PC-3 (cell line): Measurements from ENCODE around the gene AGFG2. TPM values are rescaled to one million over a fixed set of nuclear protein-coding genes. Genes with fewer than 3 reads are reported as not detected.
A peak's percentile ranks its signal among the peaks of the same experiment; 100 is the strongest.
"Not testable (repeated sequence)": the region's sequence is repeated elsewhere in the genome, so short reads cannot be mapped to it uniquely, and the experiment has no call there.

ENCODE experiments used
- ATAC-seq: fragments of 200-7000 bp; cut with Tn5 transposase; 2 replicates; pipeline ENCODE4 v1.9.1; 2020; ENCODE audit warnings: mild to moderate bottlenecking, moderate library complexity
- BruUV-seq: library from RNA; stranded (reverse); fragments of 400-500 nt; replicated peaks from 2 replicates; lab custom pipeline; 2021; lab: Mats Ljungman, UMichigan
- CTCF ChIA-PET: fragments of 300-600 bp; sonication (Branson Sonifier 250); formaldehyde crosslinking; loops from one replicate; lab custom pipeline; 2022; ENCODE audit warnings: antibody characterized with exemption; lab: Charles Lee
- POLR2A ChIA-PET: fragments of 300-600 bp; sonication (Branson Sonifier 250); formaldehyde crosslinking; loops from one replicate; lab custom pipeline; 2022; ENCODE audit warnings: antibody characterized with exemption; ENCODE audit not compliant: unreplicated experiment; lab: Charles Lee
- DNase-seq: peaks from one replicate; pipeline ENCODE4 v3.0.0-alpha.2; 2015
- H2AFZ ChIP-seq: fragments of 300-600 bp; sonication (generic); 2 replicates; pipeline ENCODE4 v1.6.0; 2016; ENCODE audit warnings: antibody characterized with exemption, low read length
- H3F3A ChIP-seq: fragments of 300-600 bp; sonication (generic); one replicate; pipeline ENCODE4 v1.6.0; 2017; ENCODE audit warnings: antibody characterized with exemption, low read length, control low read depth, mild to moderate bottlenecking; ENCODE audit not compliant: unreplicated experiment
- H3K27ac ChIP-seq: fragments of 300-600 bp; sonication (generic); 2 replicates; pipeline ENCODE4 v1.5.1; 2016; ENCODE audit warnings: mild to moderate bottlenecking, low read length
- H3K27me3 ChIP-seq: fragments of 300-600 bp; sonication (generic); 2 replicates; pipeline ENCODE4 v1.6.1; 2016; ENCODE audit warnings: low read length, mixed read lengths
- H3K36me3 ChIP-seq: fragments of 300-600 bp; sonication (generic); 2 replicates; pipeline ENCODE4 v1.6.1; 2016; ENCODE audit warnings: low read depth, mixed run types, low read length, mixed read lengths
- H3K4me1 ChIP-seq: fragments of 300-600 bp; sonication (generic); 2 replicates; pipeline ENCODE4 v1.5.1; 2016; ENCODE audit warnings: low read length; ENCODE audit not compliant: insufficient read depth
- H3K4me2 ChIP-seq: fragments of 300-600 bp; sonication (generic); 2 replicates; pipeline ENCODE4 v1.6.0; 2016; ENCODE audit warnings: low read length
- H3K4me3 ChIP-seq: fragments of 300-600 bp; sonication (generic); 2 replicates; pipeline ENCODE4 v1.5.1; 2016; ENCODE audit warnings: mild to moderate bottlenecking, low read length, mixed read lengths
- H3K79me2 ChIP-seq: fragments of 300-600 bp; sonication (generic); 2 replicates; pipeline ENCODE4 v1.6.1; 2017; ENCODE audit warnings: low read length, mixed read lengths
- H3K9ac ChIP-seq: fragments of 300-600 bp; sonication (generic); 2 replicates; pipeline ENCODE4 v1.6.0; 2016; ENCODE audit warnings: mild to moderate bottlenecking, low read length
- H3K9me2 ChIP-seq: fragments of 300-600 bp; sonication (generic); replicated peaks from 2 replicates; pipeline ENCODE4 v1.6.1; 2016; ENCODE audit warnings: mixed run types, low read length, mixed read lengths
- H3K9me3 ChIP-seq: fragments of 300-600 bp; sonication (generic); 2 replicates; pipeline ENCODE4 v1.6.1; 2016; ENCODE audit warnings: low read length, mixed read lengths
- H4K20me1 ChIP-seq: fragments of 300-600 bp; sonication (generic); 2 replicates; pipeline ENCODE4 v1.6.1; 2016; ENCODE audit warnings: low read length, mixed read lengths
- CTCF ChIP-seq: fragments of 300-600 bp; sonication (generic); conservative IDR thresholded peaks from 2 replicates; pipeline ENCODE4 v1.5.1; 2017; ENCODE audit warnings: antibody characterized with exemption, low read depth, mild to moderate bottlenecking, low read length
- EZH2 ChIP-seq: fragments of 300-600 bp; sonication (generic); IDR thresholded peaks from one replicate; pipeline ENCODE4 v1.6.1; 2017; ENCODE audit warnings: antibody characterized with exemption, mild to moderate bottlenecking, low read length; ENCODE audit not compliant: unreplicated experiment
- EZH2phosphoT487 ChIP-seq: fragments of 300-600 bp; sonication (generic); IDR thresholded peaks from 2 replicates; pipeline ENCODE4 v1.6.1; 2018; ENCODE audit warnings: mild to moderate bottlenecking, antibody characterized with exemption, low read length, borderline replicate concordance
- intact Hi-C: fragments of 100-400 bp; cut with micrococcal nuclease; formaldehyde crosslinking; loops from 2 replicates; pipeline ENCODE4 v1.9.0; 2023
- total RNA-seq: library from RNA; depleted of rRNA; stranded (reverse); fragments of >200 nt; gene quantifications from 2 replicates; pipeline ENCODE4 v1.2.3, GENCODE V29; 2014

Gene AGFG2
- total RNA-seq, 1 experiment from 2014 or later = 16.9 TPM

DNA sequence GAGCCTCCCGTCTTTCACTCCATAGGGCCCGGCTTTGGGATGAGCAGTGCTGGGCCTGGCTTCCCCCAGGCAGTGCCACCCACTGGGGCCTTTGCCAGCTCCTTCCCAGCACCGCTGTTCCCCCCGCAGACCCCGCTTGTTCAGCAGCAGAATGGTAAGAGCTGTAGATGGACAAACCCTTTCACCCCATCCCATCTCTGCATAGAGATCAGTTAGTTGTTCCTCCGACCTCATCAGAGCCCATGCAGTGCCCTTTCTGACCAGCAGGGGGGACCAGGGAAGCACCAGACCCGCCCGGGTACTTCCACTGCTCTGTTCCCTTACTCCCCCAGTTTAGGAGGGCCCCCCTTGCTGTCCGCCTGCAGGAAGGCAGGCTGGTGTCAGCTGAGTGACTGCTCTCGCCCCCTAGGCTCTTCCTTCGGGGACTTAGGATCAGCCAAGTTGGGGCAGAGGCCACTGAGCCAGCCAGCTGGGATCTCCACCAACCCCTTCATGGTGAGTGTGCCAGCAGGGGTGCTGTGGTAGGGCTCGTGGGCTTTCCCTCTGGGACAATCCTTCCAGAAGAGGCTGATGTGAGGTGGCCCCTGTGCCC is 24.9 kb downstream of the AGFG2 start:
- Histone ChIP-seq H3K4me2 (no peak overlapping the region), H4K20me1 (no peaks in the 10 kb centered on the region), H3F3A (no peaks in the 10 kb centered on the region), H3K4me3 (no peak overlapping the region), H3K27ac (no peak overlapping the region), H2AFZ (no peak overlapping the region), H3K36me3 (no peaks in the 10 kb centered on the region), H3K4me1 (no peaks in the 10 kb centered on the region), H3K9me3 (no peaks in the 10 kb centered on the region), H3K27me3 (no peaks in the 10 kb centered on the region), H3K79me2 (no peaks in the 10 kb centered on the region), H3K9me2 (no peaks in the 10 kb centered on the region), H3K9ac (no peak overlapping the region)
- ATAC-seq (peak; percentile 76), DNase-seq (peak; percentile 68)
- intact Hi-C loops = loop anchor here (1.0 kb wide), 1 partner anchor 24 kb away; no protein-coding TSS in a partner anchor
- POLR2A ChIA-PET = interaction anchor here (0.6 kb wide), 1 partner anchor 277 kb away, joined by 3 read pairs; no protein-coding TSS in a partner anchor
- TF ChIP-seq CTCF (peak; percentile 87), EZH2 (no peak)
- BruUV-seq = no TSS peak
- CTCF ChIA-PET = interaction anchor here (2.5 kb wide), 1 partner anchor 25 kb away, joined by 12 read pairs; no protein-coding TSS in a partner anchor

- POLR2A ChIA-PET, ATAC-seq, H3F3A ChIP-seq, H3K9ac ChIP-seq, H3K4me3 ChIP-seq, H2AFZ ChIP-seq, H3K9me3 ChIP-seq, H3K36me3 ChIP-seq, H3K4me1 ChIP-seq, H3K9me2 ChIP-seq, H4K20me1 ChIP-seq, H3K27me3 ChIP-seq, DNase-seq, H3K79me2 ChIP-seq, BruUV-seq, H3K27ac ChIP-seq, H3K4me2 ChIP-seq: not testable (repeated sequence)
- intact Hi-C loops = loop anchor here (1.0 kb wide), 1 partner anchor 24 kb away; no protein-coding TSS in a partner anchor
- CTCF ChIA-PET = interaction anchor here (0.6 to 2.5 kb wide), 2 partner anchors 24 to 95 kb away, joined by 9 to 12 read pairs; no protein-coding TSS in a partner anchor
Measured at GRCh38 chr7:100564405-100564804, 25.4 kb downstream of the AGFG2 start.

- no peak overlapping the region for H3K27ac ChIP-seq
- no peaks in the 10 kb centered on the region for H3K27me3 ChIP-seq
- no peaks in the 10 kb centered on the region for H3K9me2 ChIP-seq
- no peak overlapping the region for H3K9ac ChIP-seq
- H3K9me3 ChIP-seq = no peaks in the 10 kb centered on the region
- no peak overlapping the region for H3K4me2 ChIP-seq
- no peak for TF ChIP-seq EZH2phosphoT487
- no peak for TF ChIP-seq CTCF
- TF ChIP-seq EZH2 = no peak
- H4K20me1 ChIP-seq = no peaks in the 10 kb centered on the region
- no TSS peak for BruUV-seq
- ATAC-seq = no peak
- no peaks in the 10 kb centered on the region for H3F3A ChIP-seq
- DNase-seq = no peak
- CTCF ChIA-PET = interaction anchor here (2.5 kb wide), 1 partner anchor 23 kb away, joined by 12 read pairs; no protein-coding TSS in a partner anchor
- POLR2A ChIA-PET = interaction anchor here (0.6 kb wide), 1 partner anchor 20 kb away, joined by 3 read pairs; no protein-coding TSS in a partner anchor
- H3K79me2 ChIP-seq = no peaks in the 10 kb centered on the region
- no peaks in the 10 kb centered on the region; the same call in 1 of the 2 replicates for H3K4me1 ChIP-seq
- no peak overlapping the region for H2AFZ ChIP-seq
- intact Hi-C loops = no loop called here
- H3K4me3 ChIP-seq = no peak overlapping the region
- no peaks in the 10 kb centered on the region for H3K36me3 ChIP-seq
Measured at GRCh38 chr7:100565133-100565571, 26.1 kb downstream of the AGFG2 start.
